WERI-Rb-1 (cell line): ENCODE results near the gene TCF15.

Experiments
- DNase-seq: peaks from one replicate; pipeline ENCODE4 v3.0.0-alpha.2; 2020
- H3K27ac ChIP-seq: fragments of 250-450 bp; sonication (Bioruptor Pico); 2 replicates; pipeline ENCODE4 v1.5.1; 2020; ENCODE audit warnings: mild to moderate bottlenecking, moderate library complexity
- H3K27me3 ChIP-seq: fragments of 250-450 bp; sonication (Bioruptor Pico); 2 replicates; pipeline ENCODE4 v1.5.1; 2021; ENCODE audit warnings: mild to moderate bottlenecking, low read depth, moderate library complexity; ENCODE audit not compliant: insufficient read depth, severe bottlenecking
- H3K36me3 ChIP-seq: fragments of 250-450 bp; sonication (Bioruptor Pico); 2 replicates; pipeline ENCODE4 v1.5.1; 2020; ENCODE audit warnings: mild to moderate bottlenecking, moderate library complexity
- H3K4me3 ChIP-seq: 2 replicates; pipeline ENCODE4 v1.5.1; 2011; ENCODE audit warnings: low read depth, mild to moderate bottlenecking, control low read depth, low read length
- H3K9me3 ChIP-seq: fragments of 250-450 bp; sonication (Bioruptor Pico); 2 replicates; pipeline ENCODE4 v1.5.1; 2021; ENCODE audit warnings: mild to moderate bottlenecking, moderate library complexity; ENCODE audit not compliant: severe bottlenecking
- TF ChIP-seq, protein P1 (sequence below): IDR thresholded peaks from 2 replicates; pipeline ENCODE4 v1.5.1; 2011; ENCODE audit warnings: low read depth, mild to moderate bottlenecking, control low read depth, inconsistent platforms, low read length

The TCF15 gene

DNA sequence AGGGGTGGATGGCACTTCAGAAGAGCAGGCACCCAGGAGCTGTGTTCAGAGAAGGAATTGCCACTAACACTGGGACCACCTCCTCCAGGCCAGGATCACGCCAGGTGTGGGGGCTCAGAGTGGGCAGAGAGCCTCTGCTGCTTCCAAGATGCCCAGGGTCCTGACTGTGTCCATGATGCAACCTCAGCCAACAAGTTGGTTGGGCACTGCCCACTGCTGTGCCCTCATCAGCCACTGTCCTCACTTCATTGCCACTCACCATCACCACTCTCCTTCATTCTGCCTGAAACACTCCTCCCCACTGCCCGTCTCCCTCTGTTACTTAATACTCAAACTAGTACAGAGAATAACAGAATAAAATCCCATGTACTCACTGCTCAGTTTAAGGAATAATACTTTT lies 16.5 kb upstream of the TCF15 start:
- TF ChIP-seq, protein P1, sequence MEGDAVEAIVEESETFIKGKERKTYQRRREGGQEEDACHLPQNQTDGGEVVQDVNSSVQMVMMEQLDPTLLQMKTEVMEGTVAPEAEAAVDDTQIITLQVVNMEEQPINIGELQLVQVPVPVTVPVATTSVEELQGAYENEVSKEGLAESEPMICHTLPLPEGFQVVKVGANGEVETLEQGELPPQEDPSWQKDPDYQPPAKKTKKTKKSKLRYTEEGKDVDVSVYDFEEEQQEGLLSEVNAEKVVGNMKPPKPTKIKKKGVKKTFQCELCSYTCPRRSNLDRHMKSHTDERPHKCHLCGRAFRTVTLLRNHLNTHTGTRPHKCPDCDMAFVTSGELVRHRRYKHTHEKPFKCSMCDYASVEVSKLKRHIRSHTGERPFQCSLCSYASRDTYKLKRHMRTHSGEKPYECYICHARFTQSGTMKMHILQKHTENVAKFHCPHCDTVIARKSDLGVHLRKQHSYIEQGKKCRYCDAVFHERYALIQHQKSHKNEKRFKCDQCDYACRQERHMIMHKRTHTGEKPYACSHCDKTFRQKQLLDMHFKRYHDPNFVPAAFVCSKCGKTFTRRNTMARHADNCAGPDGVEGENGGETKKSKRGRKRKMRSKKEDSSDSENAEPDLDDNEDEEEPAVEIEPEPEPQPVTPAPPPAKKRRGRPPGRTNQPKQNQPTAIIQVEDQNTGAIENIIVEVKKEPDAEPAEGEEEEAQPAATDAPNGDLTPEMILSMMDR, result no peak
- Histone ChIP-seq H3K27ac (no peak overlapping the region), H3K4me3 (no peak overlapping the region), H3K9me3 (no peaks in the 10 kb centered on the region), H3K36me3 (no peaks in the 10 kb centered on the region), H3K27me3 (no peaks in the 10 kb centered on the region)
- no peak for DNase-seq

DNA sequence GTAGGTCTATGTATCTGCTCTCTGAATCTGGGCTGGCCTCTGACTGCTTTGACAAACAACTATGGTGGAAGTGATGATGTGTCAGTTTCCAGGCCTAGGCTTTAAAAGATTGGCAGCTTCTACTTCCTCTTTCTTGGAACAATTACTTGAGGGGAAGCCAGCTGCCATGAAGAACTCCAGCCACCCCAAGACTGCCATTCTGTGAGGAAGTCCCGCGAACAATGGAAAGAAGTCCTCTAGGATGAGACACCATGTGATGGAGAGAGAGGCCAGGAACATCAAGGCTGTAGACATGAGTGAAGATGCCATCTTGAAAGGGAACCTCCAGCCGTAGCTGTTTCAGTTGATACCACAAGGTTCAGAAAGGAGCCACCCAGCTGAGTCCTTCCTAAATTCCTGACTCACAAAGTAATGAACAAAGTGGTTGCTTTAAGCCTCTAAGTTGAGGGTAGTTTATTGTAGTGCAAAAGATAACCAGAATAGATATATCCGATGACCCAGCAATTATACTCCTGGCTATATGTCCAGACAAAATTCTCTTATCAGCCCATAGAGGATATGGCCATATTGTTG lies 15.3 kb upstream of the TCF15 start:
- TF ChIP-seq, protein P1, result no peak
- H3K4me3 ChIP-seq, result no peak overlapping the region
- no peaks in the 10 kb centered on the region for H3K27me3 ChIP-seq
- H3K27ac ChIP-seq, result no peak overlapping the region
- H3K36me3 ChIP-seq, result no peaks in the 10 kb centered on the region
- DNase-seq, result no peak
- H3K9me3 ChIP-seq, result no peaks in the 10 kb centered on the region

DNA sequence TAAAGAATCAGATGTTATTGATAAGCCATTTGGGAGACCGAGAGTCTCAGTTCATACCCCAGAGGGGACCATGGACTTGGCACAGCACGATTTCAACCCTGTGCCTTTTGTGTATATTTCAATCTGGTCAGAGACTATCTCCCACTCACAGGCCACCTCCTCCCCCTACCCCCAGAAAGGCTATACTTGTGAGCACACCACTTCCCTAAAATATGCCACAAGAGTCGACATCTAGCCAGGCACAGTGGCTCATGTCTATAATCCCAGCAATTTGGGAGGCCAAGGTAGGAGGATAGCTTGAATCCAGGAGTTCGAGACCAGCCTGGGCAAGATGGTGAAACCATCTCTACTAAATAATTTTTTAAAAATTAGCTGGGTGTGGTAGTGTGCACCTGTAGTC lies 13.6 kb upstream of the TCF15 start:
- no peak for DNase-seq
- H3K4me3 ChIP-seq, result no peak overlapping the region
- H3K9me3 ChIP-seq, result no peaks in the 10 kb centered on the region
- no peaks in the 10 kb centered on the region for H3K36me3 ChIP-seq
- TF ChIP-seq, protein P1, result no peak
- H3K27ac ChIP-seq, result no peak overlapping the region
- no peaks in the 10 kb centered on the region for H3K27me3 ChIP-seq

DNA sequence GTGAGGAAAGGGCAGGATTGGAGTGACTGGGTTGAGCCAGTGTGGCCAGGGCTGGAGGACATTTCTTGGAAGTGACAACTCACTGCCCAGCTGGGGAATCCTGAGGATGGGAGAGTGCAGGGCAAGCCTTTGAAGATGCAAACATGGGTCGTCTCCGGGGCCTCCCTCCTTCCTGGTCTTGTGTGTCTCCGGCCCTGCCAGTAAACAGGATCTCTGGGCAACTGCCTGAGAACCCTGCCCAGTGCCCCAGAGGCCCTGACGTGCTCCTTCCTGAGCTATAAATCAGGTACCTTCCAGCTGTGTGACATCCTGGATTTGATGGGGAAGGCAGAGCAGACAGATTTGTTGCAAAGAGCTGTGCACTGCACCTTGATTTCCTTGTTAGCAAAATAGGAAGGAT lies 12.9 kb upstream of the TCF15 start:
- TF ChIP-seq, protein P1, result no peak
- H3K9me3 ChIP-seq, result peaks cover 1% of the 10 kb centered on the region
- no peaks in the 10 kb centered on the region for H3K27me3 ChIP-seq
- no peak for DNase-seq
- H3K36me3 ChIP-seq, result no peaks in the 10 kb centered on the region
- no peak overlapping the region for H3K4me3 ChIP-seq
- no peak overlapping the region for H3K27ac ChIP-seq

DNA sequence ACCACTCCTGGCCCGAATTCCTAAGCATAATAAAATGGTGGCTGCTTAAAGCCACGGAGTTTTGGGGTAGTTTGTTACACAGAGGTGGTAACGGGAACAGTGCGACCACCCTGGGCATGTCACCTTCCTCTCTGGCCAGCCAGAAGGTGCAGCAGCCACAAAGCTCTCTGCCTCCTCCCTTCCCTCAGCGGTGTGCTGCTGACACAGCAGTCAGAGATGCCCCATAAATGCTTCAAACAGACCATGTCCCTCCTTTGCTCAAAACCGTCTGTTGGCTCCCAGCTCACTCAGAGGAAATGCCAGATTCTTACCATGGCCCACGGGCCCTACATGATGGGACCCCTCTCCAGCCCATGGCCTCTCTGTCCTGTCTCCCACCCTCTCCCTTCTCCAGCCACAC lies 12.1 kb upstream of the TCF15 start:
- no peak for DNase-seq
- Histone ChIP-seq H3K27ac (no peak overlapping the region), H3K27me3 (no peaks in the 10 kb centered on the region), H3K36me3 (no peaks in the 10 kb centered on the region), H3K4me3 (no peak overlapping the region), H3K9me3 (peaks cover 4% of the 10 kb centered on the region)
- TF ChIP-seq, protein P1, result no peak

DNA sequence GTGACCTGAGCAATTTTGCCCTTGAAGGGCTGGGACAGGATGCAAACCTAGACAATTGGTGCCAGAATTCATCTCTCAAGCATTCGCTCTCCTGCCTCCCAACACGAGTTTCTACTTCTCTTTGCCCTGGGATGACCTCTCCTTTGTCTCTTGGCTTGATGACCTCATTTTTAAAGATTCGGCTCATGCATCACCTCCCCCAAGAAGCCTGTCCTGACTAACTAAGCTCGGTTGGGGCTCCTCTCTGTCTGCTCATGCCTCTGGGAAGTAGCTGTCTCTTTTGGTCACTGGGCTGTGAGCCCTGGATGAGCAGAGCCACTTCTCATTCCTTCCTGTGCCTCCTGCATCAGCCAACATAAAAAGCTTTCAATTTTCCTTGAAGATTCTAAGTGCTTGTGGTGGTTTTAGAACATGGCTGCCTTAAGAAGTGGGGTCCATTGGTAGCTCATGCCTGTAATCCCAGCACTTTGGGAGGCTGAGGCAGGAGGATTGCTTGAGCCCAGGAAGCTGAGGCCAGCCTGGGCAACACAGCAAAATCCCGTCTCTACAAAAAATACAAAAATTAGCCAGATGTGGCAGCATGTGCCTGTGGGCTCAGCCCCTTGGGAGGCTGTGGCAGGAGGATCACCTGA lies 11.1 kb upstream of the TCF15 start:
- peaks cover 4% of the 10 kb centered on the region for H3K9me3 ChIP-seq
- H3K36me3 ChIP-seq, result no peaks in the 10 kb centered on the region
- H3K4me3 ChIP-seq, result no peak overlapping the region
- DNase-seq, result no peak
- no peaks in the 10 kb centered on the region for H3K27me3 ChIP-seq
- no peak overlapping the region for H3K27ac ChIP-seq
- TF ChIP-seq, protein P1, result no peak
